Right hindlimb (tissue), 1 donor: ENCODE results near the gene CHST1.

Source experiments
- DNase-seq: peaks from one replicate; pipeline ENCODE4 v3.0.0-alpha.2; 2018

The CHST1 gene

GRCh38 chr11:45603946-45604682 lies 61.3 kb downstream of the CHST1 start:
- no peak for DNase-seq

GRCh38 chr11:45599161-45599943 lies 66.1 kb downstream of the CHST1 start:
- no peak for DNase-seq
